Neutrophil (primary cell): Measurements from ENCODE around the gene HAGHL.

ENCODE experiments used
- H3K27ac ChIP-seq: fragments of 200-600 bp; sonication (generic); 2 replicates; pipeline ENCODE4 v1.5.1; 2016; ENCODE audit warnings: mild to moderate bottlenecking, moderate library complexity
- H3K27me3 ChIP-seq: fragments of 200-600 bp; sonication (generic); 2 replicates; pipeline ENCODE4 v1.6.0; 2016; ENCODE audit warnings: mild to moderate bottlenecking
- H3K36me3 ChIP-seq: fragments of 200-600 bp; sonication (generic); 2 replicates; pipeline ENCODE4 v1.5.1; 2017
- H3K4me1 ChIP-seq, 2 experiments: fragments of 200-600 bp in 1 of 2; sonication (generic) in 1 of 2; 1 replicate in 1 of 2; 2 replicates in 1 of 2; pipeline versions ENCODE4 v1.5.1 to v1.6.1; 2013 to 2016; ENCODE audit warnings: low read depth in 1 of 2, low read length in 1 of 2, mild to moderate bottlenecking in 1 of 2, moderate library complexity in 1 of 2; ENCODE audit not compliant: control insufficient read depth in 1 of 2, insufficient read depth in 1 of 2
- H3K4me3 ChIP-seq, 2 experiments: fragments of 200-600 bp in 1 of 2; sonication (generic) in 1 of 2; 1 replicate in 1 of 2; 2 replicates in 1 of 2; pipeline ENCODE4 v1.5.1; 2013 to 2016; ENCODE audit warnings: low read depth in 1 of 2, low read length in 1 of 2, mild to moderate bottlenecking in 1 of 2, moderate library complexity in 1 of 2
- H3K9me3 ChIP-seq: fragments of 200-600 bp; sonication (generic); 2 replicates; pipeline ENCODE4 v1.5.1; 2016
- TF ChIP-seq, protein P1 (sequence below): fragments of 200-600 bp; sonication (generic); IDR thresholded peaks from 2 replicates; pipeline ENCODE4 v1.5.1; 2016; ENCODE audit warnings: antibody characterized with exemption

HAGHL gene

DNA sequence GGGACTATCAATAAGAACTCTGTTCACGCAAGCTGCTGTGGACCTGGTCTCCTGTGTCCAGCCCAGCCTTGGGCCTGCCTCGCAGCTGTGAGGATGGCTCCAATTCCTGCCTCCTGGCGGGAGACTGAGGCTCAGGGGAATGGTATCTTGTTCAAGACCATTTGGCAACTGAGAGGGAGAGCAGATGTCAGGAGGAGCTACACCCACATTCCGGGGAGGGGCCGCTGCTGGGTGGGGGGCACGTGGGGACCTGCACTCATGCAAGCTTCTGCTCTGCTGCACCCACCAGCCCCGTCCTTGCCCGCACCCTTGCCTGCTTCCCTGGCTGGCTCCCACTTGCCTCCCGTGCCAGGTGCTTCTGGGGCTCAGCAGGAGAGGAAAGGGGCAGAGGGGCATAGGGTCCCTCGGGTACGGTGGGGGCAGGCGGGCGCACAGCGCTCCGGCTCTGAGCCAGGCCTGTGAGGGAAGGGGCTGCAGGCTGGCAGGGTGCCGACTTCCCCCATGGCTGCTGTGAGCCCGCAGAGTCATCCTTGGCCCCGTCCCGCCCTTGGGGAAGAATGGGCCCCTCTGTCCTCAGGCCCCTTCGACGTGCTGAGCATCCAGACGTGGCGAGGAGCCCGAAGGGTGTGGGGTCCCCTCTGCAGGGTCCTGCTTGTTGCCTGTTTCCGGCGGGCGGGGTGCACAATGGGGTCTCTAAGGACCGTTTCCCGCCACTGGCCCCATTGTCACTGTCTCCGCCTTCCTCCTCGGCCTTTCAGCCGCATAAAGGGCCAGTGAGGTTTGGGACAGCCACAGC is 9.3 kb upstream of the HAGHL start:
- Histone ChIP-seq H3K36me3 (no peaks in the 10 kb centered on the region), H3K27ac (no peak overlapping the region), H3K27me3 (peaks cover 80% of the 10 kb centered on the region), H3K4me1 (peaks cover 29 to 38% of the 10 kb centered on the region in 2 experiments), H3K4me3 (no peak overlapping the region), H3K9me3 (no peaks in the 10 kb centered on the region)
- TF ChIP-seq, protein P1, sequence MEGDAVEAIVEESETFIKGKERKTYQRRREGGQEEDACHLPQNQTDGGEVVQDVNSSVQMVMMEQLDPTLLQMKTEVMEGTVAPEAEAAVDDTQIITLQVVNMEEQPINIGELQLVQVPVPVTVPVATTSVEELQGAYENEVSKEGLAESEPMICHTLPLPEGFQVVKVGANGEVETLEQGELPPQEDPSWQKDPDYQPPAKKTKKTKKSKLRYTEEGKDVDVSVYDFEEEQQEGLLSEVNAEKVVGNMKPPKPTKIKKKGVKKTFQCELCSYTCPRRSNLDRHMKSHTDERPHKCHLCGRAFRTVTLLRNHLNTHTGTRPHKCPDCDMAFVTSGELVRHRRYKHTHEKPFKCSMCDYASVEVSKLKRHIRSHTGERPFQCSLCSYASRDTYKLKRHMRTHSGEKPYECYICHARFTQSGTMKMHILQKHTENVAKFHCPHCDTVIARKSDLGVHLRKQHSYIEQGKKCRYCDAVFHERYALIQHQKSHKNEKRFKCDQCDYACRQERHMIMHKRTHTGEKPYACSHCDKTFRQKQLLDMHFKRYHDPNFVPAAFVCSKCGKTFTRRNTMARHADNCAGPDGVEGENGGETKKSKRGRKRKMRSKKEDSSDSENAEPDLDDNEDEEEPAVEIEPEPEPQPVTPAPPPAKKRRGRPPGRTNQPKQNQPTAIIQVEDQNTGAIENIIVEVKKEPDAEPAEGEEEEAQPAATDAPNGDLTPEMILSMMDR: no peak

DNA sequence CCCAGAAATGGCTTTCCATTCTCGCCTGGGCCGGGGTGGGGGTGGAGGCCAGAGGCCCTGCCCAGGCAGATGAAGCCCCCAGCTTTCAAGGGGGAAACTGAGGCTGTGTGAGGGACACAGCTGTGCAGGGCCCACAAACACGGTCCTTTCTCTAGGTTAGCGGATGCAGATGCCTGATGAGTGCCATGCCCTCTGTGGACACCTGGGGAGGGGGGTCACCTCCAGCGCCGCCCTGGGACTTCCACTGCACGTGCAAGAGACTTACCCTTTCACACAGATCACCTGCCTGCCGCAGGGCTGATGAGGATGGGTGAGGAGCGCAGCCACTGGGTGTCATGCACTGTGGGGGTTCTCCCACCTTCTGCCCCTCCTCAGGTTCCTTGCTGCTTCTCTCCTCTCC is 8.5 kb upstream of the HAGHL start:
- no peaks in the 10 kb centered on the region for H3K36me3 ChIP-seq
- no peak overlapping the region for H3K27ac ChIP-seq
- H3K4me1 ChIP-seq: peaks cover 29 to 38% of the 10 kb centered on the region in 2 experiments
- H3K27me3 ChIP-seq: peaks cover 73% of the 10 kb centered on the region
- TF ChIP-seq, protein P1: no peak
- H3K9me3 ChIP-seq: no peaks in the 10 kb centered on the region
- no peak overlapping the region for H3K4me3 ChIP-seq

DNA sequence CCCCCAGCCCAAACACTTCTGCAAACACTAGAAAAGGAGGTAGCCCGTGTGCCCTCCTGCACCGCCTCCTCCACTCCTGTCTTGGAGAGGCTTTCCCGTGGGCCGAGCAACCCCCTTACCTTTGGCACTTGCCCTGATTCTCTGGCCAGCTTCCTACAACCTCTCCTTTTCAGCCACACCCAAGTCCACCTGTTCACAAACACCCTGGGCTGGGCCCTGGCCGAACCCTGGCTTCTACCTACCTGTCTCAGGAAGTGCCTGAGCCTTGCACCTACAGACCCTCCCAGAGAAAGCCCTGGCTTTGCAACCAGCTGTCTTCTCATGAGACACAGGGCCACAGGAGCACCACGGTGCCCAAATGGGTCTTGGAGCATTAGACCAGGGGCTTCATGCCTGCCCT is 8.0 kb upstream of the HAGHL start:
- Histone ChIP-seq H3K4me1 (peaks cover 29 to 38% of the 10 kb centered on the region in 2 experiments), H3K27me3 (peaks cover 68% of the 10 kb centered on the region), H3K27ac (no peak overlapping the region), H3K36me3 (no peaks in the 10 kb centered on the region), H3K9me3 (no peaks in the 10 kb centered on the region), H3K4me3 (no peak overlapping the region)
- TF ChIP-seq, protein P1: no peak

DNA sequence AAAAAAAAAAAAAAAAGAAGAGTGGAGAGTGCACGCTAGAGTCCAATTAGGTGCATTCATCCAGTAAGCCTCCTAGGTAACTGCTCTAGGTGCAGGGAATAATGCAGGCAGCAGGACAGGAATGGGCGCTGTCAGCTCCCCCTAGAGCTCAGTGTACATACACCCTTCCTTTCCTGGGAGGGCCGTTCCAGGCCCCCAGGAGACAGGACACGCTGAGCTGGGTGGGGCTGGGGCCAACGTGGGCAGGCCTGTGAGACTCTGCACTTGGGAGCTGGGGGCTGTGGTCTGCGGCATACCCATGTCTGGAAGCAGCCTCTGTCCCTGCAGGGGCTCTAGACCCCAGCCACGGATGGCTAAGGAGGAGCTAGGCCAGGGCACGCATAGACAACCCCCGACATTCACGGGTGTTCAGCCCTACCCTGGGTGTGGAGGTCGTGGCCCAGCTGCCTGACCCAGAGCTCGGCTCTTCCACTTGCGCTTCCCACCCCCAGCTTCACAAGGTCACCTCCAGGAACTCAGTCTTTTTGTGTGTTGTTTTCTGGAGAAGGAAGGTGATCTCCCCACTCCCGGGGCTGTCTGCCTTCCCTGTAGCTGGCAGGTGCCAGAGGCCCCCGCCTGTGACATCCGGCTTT is 7.0 kb upstream of the HAGHL start:
- H3K4me1 ChIP-seq: peaks cover 29 to 33% of the 10 kb centered on the region in 2 experiments
- peak overlapping the region; percentile 76 to 78 for H3K4me3 ChIP-seq
- H3K9me3 ChIP-seq: no peaks in the 10 kb centered on the region
- H3K27ac ChIP-seq: no peak overlapping the region
- no peaks in the 10 kb centered on the region for H3K36me3 ChIP-seq
- H3K27me3 ChIP-seq: peaks cover 68% of the 10 kb centered on the region
- TF ChIP-seq, protein P1: no peak

DNA sequence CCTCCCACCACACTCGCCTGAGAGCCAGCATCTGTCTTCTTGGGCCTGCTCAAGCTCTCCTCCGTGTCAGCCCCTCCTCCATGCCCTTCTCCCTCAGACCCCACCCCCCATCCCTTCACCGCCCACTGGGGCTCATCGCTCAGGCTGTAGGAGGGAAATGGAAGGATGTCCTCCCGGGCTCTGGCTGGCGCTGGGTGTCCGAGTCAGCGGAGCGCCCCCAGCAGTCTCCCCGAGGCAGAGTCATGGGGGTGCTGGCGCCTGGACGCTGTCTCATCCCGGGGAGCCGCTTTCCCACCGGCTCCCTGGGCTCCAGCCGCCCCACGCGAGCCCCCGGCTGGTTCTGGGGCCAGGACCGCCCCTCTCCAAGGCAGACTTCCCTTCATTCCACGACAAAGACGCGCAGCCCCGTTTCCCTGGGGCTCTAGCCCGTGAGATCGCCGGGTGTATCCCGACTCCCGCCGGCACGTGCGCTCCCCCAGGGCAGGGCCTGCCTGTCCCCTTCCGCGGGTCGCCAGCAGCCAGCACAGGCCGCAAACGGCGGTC is 6.4 kb upstream of the HAGHL start:
- Histone ChIP-seq H3K4me3 (peak overlapping the region; percentile 76 to 78), H3K36me3 (no peaks in the 10 kb centered on the region), H3K27me3 (peaks cover 68% of the 10 kb centered on the region), H3K27ac (peak overlapping the region; percentile 69), H3K9me3 (no peaks in the 10 kb centered on the region), H3K4me1 (peaks cover 25 to 29% of the 10 kb centered on the region in 2 experiments)
- TF ChIP-seq, protein P1: no peak
